Stomach smooth muscle (tissue), 2 donors: Measurements from ENCODE around the gene RALGPS1.

ENCODE experiments used
- H3K27ac ChIP-seq: one replicate; pipeline ENCODE4 v1.7.0; 2013; ENCODE audit warnings: mild to moderate bottlenecking, low read length, inconsistent platforms
- H3K27me3 ChIP-seq, 2 donors: one replicate each; pipeline ENCODE4 v1.7.0; 2013; ENCODE audit warnings: low read length in 2 of 2; ENCODE audit not compliant: insufficient read depth in 2 of 2, control insufficient read depth in 1 of 2
- H3K36me3 ChIP-seq, 2 donors: one replicate each; pipeline ENCODE4 v1.7.0; 2013; ENCODE audit warnings: low read length in 2 of 2; ENCODE audit not compliant: control insufficient read depth in 2 of 2, insufficient read depth in 2 of 2
- H3K4me1 ChIP-seq: one replicate; pipeline ENCODE4 v1.7.0; 2013; ENCODE audit warnings: low read length; ENCODE audit not compliant: control insufficient read depth, insufficient read depth
- H3K4me3 ChIP-seq, 2 donors: one replicate each; pipeline ENCODE4 v1.7.0; 2013; ENCODE audit warnings: low read length in 2 of 2
- H3K9ac ChIP-seq, 2 donors: one replicate each; pipeline ENCODE4 v1.7.0; 2013; ENCODE audit warnings: low read length in 2 of 2, mild to moderate bottlenecking in 1 of 2
- H3K9me3 ChIP-seq, 2 donors: one replicate each; pipeline ENCODE4 v1.7.0; 2013; ENCODE audit warnings: low read length in 2 of 2; ENCODE audit not compliant: control insufficient read depth in 2 of 2
- donor health status: healthy.
- donor health status: Pancreatic carcinoma.

The RALGPS1 gene

GRCh38 chr9:127221695-127222094 lies 307.1 kb downstream of the RALGPS1 start:
- H3K9ac ChIP-seq = no peak overlapping the region
- no peaks in the 10 kb centered on the region for H3K27me3 ChIP-seq
- no peak overlapping the region for H3K4me3 ChIP-seq
- no peaks in the 10 kb centered on the region for H3K36me3 ChIP-seq
- H3K27ac ChIP-seq = no peak overlapping the region
- H3K9me3 ChIP-seq = no peaks in the 10 kb centered on the region
- H3K4me1 ChIP-seq = peaks cover 19% of the 10 kb centered on the region

- Histone ChIP-seq H3K36me3 (no peaks in the 10 kb centered on the region), H3K27ac (no peak overlapping the region), H3K4me1 (peaks cover 19% of the 10 kb centered on the region), H3K4me3 (no peak overlapping the region), H3K9me3 (no peaks in the 10 kb centered on the region), H3K27me3 (no peaks in the 10 kb centered on the region), H3K9ac (no peak overlapping the region)
These were observed 308.0 kb downstream of the RALGPS1 start for GRCh38 chr9:127222388-127223095.

- peak overlapping the region; percentile 24 for H3K27ac ChIP-seq
- no peaks in the 10 kb centered on the region for H3K27me3 ChIP-seq
- peaks cover 19% of the 10 kb centered on the region for H3K4me1 ChIP-seq
- H3K4me3 ChIP-seq = no peak overlapping the region
- no peak overlapping the region for H3K9ac ChIP-seq
- H3K9me3 ChIP-seq = no peaks in the 10 kb centered on the region
- no peaks in the 10 kb centered on the region for H3K36me3 ChIP-seq
These were observed 308.7 kb downstream of the RALGPS1 start for GRCh38 chr9:127223266-127223665.

- no peak overlapping the region for H3K9ac ChIP-seq
- H3K27ac ChIP-seq = peak overlapping the region; percentile 24
- no peaks in the 10 kb centered on the region for H3K9me3 ChIP-seq
- peak overlapping the region; percentile 54 to 81 for H3K4me3 ChIP-seq
- peaks cover 19% of the 10 kb centered on the region for H3K4me1 ChIP-seq
- no peaks in the 10 kb centered on the region for H3K27me3 ChIP-seq
- H3K36me3 ChIP-seq = no peaks in the 10 kb centered on the region
These were observed 309.2 kb downstream of the RALGPS1 start for GRCh38 chr9:127223810-127224177.

- Histone ChIP-seq H3K4me1 (peaks cover 19% of the 10 kb centered on the region), H3K9ac (peak overlapping the region; percentile 37 to 71), H3K4me3 (peak overlapping the region; percentile 54 to 81), H3K9me3 (no peaks in the 10 kb centered on the region), H3K27ac (peak overlapping the region; percentile 37), H3K36me3 (no peaks in the 10 kb centered on the region), H3K27me3 (no peaks in the 10 kb centered on the region)
These were observed 309.7 kb downstream of the RALGPS1 start for GRCh38 chr9:127224178-127224882.

- Histone ChIP-seq H3K27ac (peak overlapping the region; percentile 37), H3K9me3 (no peaks in the 10 kb centered on the region), H3K9ac (peak overlapping the region in 1 of 2 donors; percentile 28), H3K27me3 (no peaks in the 10 kb centered on the region), H3K4me1 (peaks cover 19% of the 10 kb centered on the region), H3K36me3 (no peaks in the 10 kb centered on the region), H3K4me3 (peak overlapping the region; percentile 65 to 81)
These were observed 310.5 kb downstream of the RALGPS1 start for GRCh38 chr9:127224883-127225739.

- Histone ChIP-seq H3K9me3 (no peaks in the 10 kb centered on the region), H3K9ac (peak overlapping the region in 1 of 2 donors; percentile 42), H3K4me3 (peak overlapping the region; percentile 65 to 78), H3K4me1 (peaks cover 19% of the 10 kb centered on the region), H3K27me3 (no peaks in the 10 kb centered on the region), H3K36me3 (no peaks in the 10 kb centered on the region), H3K27ac (no peak overlapping the region)
These were observed 311.4 kb downstream of the RALGPS1 start for GRCh38 chr9:127225801-127226625.

GRCh38 chr9:127229691-127230417 lies 315.3 kb downstream of the RALGPS1 start:
- Histone ChIP-seq H3K36me3 (no peaks in the 10 kb centered on the region), H3K9ac (no peak overlapping the region), H3K27me3 (no peaks in the 10 kb centered on the region), H3K9me3 (no peaks in the 10 kb centered on the region), H3K4me1 (peaks cover 11% of the 10 kb centered on the region), H3K27ac (no peak overlapping the region), H3K4me3 (no peak overlapping the region)

- Histone ChIP-seq H3K27me3 (no peaks in the 10 kb centered on the region), H3K27ac (no peak overlapping the region), H3K4me3 (no peak overlapping the region), H3K9ac (no peak overlapping the region), H3K9me3 (no peaks in the 10 kb centered on the region), H3K4me1 (peaks cover 2% of the 10 kb centered on the region), H3K36me3 (no peaks in the 10 kb centered on the region)
These were observed 317.1 kb downstream of the RALGPS1 start for GRCh38 chr9:127231666-127232065.
